Stimulated activated CD4-positive, alpha-beta T cell treated with anti-CD3 and anti-CD28 coated beads, Interleukin-4, amount 100 ng/mL, for 24 hours (primary cell): Measurements from ENCODE around the gene TMED10.
"Not testable (repeated sequence)": the region's sequence is repeated elsewhere in the genome, so short reads cannot be mapped to it uniquely, and the experiment has no call there.

Experiments used
- DNase-seq: peaks from one replicate; pipeline ENCODE4 v3.0.0-alpha.2; 2020

Gene TMED10

DNA sequence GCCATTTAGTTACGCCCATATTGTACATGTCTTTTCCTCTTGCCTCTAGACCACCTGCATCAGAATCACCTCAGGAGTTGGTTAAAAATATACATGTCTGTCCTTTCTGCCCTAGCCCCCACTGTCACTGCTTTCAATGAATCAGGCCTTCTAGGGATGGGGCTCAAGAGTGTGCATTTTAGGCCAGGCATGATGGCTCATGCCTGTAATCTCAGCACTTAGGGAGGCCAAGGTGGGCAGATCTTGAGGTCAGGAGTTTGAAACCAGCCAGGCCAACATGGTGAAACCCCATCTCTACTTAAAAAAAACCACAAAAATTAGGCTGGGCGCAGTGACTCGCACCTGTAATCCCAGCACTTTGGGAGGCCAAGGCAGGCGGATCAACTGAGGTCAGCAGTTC is 13.6 kb upstream of the TMED10 start:
- no peak for DNase-seq

DNA sequence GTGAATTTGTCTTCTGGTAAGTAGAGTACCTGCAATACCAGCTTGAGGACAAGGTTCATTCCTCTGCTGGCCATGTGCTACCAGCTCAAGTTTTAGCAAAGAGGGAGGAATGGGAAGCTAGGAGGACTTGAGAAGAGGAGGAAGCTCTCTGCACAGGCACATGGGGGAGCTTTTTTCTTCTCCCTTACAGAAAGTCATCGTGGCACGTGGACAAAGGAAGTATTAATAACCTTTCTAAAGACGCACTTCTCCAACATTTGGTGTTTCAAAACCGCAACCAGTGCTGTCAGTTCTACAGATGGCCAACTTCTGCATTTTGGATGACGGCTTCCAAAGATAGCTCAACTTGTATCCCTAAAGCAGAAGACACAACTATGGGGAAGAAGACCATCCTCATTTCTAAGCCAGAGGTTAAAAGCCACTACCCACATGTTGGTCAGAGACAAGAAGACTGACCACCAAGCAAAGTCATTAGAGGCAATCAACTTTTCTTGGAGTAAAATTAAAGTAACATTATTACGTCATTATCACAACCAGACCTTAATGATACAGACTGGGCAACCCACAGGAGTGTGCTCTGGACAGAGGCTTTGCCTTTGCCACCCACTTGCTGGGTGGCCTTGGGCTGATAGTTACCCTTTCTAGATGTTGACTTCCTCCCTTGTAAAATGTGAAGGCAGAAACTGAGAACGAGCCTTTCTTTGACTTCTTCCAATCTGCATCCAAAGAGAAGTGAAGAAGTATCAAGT is 12.3 kb upstream of the TMED10 start:
- DNase-seq = no peak

DNA sequence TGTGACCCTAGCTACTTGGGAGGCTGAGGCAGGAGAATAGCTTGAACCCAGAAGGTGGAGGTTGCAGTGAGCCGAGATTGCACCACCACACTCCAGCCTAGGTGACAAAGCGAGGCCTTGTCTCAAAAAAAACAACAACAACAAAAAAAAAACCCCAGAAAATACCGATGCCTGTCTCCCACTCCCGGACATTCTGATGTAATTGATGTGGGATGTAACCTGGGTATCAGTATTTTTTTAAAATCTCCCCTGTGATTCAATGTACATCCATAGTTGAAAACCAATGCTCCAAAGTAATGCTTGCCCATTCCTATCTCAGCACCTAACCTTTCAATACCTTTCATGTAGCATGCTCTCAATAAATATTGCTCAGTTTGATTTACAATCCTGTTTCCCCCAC is 11.7 kb upstream of the TMED10 start:
- no peak for DNase-seq

DNA sequence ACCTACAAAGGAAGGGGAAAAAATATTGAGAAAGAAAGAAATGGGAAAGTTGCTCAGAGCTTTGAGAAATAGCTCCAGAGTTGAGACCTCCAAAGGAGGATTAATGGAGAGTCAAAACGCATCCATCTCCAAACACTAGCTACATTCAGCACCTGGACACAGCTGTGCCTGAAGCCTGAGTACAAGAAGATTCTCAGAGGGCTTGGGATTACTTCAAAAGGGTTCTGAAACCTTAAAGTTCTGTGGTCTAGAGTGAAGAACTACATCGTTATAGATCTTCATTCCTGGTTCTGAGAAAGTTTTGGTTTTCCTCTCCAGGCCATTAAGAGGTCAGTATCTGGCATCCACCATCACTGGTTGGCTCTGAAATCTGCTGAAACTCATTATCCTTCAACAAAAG is 10.5 kb upstream of the TMED10 start:
- no peak for DNase-seq

DNA sequence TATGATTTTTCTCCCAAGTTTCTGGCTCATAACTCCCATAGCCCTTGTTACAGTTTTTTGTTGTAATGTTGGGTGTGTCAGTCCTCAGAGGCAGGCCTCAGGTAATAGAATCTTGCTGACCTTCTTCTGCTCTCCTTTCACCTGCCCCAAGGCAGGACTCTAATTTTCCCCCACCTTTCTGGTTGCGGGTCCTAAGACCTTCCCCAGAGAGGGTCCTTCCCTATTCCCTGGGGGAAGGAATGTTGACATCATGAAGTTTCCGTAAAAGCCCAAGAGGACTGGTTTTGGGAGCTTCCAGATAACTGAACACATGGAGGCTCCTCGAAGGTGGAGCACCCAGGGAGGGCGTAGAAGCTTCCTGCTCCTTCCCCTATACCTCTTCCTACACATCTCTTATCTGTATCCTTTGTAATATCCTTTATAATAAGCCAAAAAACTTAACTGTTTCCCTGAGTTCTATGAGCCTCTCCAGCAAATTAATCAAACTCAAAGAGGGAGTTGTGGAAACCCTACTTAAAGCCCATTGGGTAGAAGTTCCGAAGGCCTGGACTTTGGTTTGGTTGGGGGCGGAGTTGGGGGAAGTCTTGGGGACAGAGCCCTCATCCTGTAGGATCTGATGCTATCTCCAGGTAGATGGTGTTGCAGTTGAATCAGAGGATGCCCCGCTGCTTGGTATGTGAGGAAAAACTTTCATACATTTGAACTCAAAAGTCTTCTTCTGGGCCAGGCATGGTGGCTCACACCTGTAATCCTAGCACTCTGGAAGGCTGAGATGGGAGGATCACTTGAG is 9.0 kb upstream of the TMED10 start:
- no peak for DNase-seq

DNA sequence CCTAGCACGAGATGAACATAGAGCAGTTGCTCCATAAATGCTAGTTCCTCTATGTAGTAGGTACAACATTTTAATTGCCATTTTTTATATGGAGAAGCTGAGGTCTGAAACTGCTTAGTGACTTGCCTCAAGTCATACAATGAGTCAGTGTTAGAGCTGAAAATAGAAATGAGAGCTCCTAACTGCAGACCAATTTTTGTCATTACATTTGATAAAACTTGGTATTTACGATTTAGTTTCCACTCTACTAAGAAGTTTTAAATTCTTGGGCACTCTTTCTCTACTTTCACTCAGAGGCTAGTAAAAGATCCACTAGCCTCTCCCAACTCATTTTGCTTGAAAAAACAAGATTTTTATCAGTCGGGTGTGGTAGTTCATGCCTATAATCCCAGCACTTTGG is 8.1 kb upstream of the TMED10 start:
- DNase-seq = no peak

DNA sequence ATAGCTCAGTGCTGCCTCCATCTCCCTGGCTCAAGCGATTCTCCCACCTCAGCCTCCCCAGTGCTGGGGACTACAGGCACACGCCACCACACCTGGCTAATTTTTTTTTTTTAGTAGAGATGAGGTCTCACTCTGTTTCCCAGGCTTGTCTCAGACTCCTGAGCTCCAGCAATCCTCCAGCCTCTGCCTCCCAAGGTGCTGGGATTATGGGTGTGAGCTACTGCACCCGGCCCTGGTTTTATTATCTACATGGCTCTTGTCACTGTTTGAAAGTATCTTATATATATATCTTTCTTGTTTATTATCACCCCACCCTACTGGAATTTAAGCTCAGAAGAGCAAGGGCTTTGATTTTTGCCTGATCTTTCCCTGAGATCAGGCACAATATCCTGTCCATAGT is 7.6 kb upstream of the TMED10 start:
- no peak for DNase-seq

DNA sequence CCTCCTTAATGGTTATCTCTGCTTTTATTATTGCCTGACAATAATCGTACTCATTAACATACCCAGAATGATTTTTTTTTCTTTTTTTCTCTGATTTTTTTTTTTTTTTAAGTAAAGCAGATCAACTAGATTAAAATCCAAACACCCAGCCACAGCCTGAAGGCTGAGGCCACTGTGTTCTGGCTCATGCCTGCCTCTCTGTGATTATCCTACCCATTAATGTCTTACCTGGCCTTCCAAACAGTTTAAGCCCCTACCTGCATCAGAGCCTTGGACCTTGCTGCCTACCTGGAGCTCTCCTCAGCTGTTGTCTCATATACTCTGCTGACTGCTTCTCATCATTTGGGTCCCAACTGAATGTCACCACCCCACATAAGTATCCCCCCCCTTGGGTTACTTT is 6.8 kb upstream of the TMED10 start:
- DNase-seq = no peak

DNA sequence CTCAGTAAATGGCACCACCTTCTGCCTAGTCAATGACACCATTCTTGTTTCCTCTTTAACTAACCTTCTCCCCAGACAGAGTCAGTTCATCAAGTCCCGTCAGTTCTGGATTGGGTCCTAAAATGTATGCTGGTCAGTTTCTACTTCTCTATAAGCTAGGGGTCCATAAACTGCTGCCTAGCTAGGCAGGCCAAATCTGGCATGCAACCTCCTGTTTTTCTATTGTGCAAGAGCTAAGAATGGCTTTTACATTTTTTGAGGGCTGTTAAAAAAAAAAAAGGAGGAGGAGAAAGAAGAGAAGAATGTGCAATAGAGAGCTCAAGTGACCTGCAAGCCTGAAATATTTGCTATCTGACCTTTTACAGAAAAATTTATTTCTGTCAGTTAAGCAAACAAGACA is 6.4 kb upstream of the TMED10 start:
- no peak for DNase-seq

DNA sequence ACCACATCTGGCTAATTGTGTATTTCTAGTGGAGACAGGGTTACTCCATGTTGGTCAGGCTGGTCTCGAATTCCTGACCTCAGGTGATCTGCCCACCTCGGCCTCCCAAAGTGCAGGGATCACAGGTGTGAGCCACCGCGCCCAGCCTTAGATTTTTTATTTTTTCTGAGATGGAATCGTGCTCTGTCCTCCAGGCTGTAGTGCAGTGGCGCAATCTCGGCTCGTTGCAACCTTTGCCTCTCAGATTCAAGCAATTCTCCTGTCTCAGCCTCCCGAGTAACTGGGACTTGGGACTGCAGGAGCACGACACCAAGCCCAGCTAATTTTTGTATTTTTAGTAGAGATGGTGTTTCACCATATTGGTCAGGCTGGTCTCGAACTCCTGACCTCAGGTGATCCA is 5.8 kb upstream of the TMED10 start:
- not testable (repeated sequence) for DNase-seq

DNA sequence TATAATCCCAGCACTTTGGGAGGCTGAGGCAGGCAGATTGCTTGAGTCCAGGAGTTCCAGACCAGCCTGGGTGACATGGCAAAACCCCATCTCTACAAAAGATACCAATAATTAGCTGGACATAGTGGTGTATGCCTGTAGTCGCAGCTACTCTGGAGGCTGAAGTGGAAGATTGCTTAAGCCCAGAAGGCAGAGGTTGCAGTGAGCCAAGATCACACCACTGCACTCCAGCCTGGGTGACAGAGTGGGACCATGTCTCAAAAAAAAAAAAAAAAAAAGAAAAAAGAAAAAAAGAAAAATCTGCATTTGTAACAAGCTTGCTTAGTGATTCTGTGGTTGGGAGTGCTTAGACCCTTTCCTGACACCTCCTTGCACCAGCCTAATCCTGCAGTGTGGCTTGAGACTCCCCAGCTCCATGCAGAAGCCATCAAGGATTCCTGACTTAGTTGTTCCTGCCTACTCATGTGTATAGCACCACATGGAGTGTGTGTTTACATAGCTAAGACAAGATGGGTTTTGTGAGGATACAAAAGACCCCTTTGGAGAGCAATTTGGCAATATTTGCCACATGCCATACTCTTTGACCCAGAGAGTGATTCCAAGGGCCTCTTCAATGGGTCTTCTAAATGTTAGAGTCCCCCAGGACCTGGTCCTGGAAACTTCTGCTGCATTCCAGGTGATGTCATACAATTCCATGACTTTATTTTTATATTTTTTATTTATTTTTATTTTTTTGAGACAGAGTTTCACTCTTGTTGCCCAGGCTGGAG is 5.1 kb upstream of the TMED10 start:
- no peak for DNase-seq

DNA sequence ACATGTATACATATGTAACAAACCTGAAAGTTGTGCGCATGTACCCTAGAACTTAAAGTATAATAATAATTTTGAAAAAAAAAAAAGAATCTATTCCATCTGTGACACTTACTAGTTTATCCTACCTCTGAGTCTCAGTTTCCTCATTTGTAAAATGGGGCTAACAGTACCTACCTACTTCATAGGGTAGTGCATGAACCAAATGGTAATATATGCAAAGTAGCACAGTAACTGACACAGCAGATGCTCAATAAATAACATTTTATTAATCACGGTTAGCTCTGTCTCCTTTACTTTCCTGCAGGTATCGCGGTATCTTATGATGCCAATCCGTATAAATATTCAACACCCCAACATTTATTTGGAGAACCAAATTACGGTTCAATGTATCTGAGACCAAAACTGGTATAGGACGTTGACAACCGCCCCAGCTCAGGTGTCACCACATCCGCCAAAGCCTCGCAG is 703 bp downstream of the TMED10 start:
- DNase-seq = no peak

DNA sequence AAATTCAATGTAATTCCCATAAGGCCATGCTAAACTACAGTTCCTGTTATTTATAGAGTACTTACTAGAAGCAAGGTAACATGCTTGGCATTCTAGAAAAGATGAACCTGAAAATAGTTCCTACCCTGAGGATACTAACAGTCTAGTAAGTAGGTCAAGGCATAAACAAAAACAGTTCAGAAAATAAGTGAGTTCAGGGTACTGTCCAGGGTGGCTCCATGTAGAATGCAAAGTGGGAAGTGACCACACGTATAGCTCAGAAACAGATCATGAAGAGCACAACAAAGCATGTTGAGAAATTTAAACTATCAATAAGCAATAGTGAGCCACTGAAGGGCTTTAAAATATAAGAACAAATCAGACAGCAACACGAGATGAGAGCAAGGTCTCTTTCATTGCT is 2.3 kb downstream of the TMED10 start:
- DNase-seq = no peak

DNA sequence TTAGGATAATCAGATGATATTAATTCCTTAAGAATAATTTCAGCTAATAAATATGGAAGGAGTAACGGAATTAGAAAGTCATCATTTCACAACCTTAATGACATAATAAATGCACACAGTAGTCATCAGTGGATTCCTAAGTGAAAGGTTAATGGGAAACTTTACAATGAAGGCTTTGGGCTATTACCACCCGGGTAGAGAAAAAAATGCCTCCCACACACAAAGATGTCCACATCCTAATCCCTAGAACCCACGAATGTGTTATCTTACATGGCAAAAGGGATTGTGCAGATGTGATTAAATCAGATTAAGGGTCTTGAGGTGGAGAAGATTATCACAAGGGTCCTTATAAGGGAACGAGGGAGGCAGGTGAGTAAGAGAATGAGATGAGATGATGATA is 5.6 kb downstream of the TMED10 start:
- no peak for DNase-seq

DNA sequence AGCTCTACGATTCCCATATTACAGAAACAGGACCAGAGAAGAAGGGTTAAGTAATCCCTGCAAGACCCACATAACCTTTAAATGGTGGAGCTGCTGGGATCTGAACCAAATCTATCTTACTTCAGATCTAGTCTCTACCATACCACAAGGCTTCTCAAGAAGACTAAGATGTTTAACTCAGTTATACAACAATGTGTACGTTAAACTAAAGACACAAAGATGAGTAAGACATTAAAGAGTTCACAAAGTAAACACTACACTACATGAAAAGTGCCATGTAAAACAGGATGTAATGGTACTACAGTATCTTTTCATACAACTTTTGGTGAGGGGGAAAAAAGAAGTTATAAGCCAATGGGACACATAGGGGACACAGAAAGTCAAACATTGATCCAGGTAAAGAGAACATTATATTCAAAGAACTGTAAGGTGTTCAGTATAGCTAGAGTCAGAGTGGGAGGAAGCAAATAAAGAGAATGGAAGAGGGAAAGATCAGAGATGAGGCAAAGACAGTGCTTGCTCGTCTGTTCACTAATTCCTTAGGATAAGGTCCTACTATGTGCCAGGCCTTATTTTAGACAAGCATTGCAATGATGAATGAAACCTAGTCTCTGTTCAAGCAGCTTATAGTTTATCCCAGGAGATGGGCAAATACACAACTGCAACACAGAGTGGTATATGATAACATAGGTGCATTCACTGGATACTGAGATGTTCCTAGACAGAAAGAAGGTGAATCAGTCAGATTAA is 7.7 kb downstream of the TMED10 start:
- DNase-seq = no peak

DNA sequence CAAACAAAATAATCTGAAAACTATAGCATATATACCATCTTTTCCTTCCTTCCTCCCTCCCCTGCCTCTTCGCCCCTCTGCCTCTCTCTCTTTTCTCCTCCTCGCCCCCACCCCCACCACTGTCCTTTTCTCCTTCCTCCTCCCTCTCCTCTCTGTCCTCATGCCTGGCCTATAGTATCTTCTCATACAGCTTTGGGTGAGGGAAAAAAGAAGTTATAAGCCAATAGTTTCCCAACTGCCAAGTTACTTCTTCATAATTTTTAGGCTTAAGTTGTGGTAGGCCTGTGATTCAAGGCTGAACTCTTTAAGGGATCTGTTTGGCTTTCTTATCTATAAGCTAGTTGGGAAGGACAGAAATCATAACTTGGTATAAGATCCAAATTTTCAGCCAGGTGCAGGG is 9.1 kb downstream of the TMED10 start:
- DNase-seq = no peak

DNA sequence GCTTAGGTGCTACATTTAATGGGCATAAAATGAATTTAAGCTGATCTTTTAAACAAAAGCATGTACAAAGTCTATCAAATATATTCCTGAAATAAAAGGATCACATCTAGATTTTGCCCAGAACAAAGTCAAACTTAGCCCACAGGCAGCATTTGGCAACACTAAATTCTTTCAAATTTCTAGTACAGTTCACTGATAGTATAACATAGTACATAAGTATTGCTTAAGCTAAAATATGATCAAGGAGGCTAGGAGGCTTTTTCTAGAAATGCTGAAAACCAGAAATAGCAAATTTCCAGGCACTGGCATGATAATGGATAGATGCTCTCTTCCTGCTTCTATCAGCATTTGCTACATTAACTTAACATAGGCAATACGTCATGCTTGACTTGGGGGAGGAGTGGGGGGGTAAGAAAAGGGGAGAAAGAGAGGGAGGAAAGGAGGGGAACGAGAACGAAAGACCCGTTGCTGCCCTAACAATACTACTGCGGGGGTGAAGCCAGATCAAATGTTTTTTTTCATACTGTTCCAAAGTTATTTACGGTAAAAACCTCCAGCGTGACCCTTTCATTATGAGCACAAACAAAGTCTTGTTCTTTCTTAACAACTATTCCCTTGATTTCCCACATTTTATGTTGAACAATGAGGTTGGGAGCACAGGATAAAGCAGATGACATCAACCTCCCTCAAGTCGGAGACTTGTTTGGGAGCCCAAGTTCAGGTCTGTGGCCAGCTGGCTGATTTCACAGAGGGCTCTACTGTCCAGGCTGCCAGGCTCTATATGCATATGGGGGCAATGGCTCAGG is 10.6 kb downstream of the TMED10 start:
- no peak for DNase-seq

DNA sequence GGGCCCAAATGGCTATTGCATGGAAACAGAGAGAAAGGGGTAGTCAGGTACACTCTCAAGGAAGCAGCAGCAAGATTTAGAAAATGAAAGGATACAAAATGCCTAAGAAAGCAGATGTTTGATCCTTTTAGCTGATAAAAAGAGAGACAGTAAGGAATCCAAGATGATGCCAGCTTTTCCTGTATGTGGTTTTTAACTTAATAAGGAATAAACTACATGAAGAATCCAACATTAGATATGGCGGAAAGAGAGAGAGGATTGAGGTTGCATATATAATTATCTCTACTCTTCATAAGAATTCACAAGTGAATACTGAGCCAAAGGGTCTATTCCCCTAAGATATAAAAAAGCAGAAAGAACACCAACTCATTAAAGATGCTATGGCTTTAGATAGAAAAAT is 11.6 kb downstream of the TMED10 start:
- no peak for DNase-seq

DNA sequence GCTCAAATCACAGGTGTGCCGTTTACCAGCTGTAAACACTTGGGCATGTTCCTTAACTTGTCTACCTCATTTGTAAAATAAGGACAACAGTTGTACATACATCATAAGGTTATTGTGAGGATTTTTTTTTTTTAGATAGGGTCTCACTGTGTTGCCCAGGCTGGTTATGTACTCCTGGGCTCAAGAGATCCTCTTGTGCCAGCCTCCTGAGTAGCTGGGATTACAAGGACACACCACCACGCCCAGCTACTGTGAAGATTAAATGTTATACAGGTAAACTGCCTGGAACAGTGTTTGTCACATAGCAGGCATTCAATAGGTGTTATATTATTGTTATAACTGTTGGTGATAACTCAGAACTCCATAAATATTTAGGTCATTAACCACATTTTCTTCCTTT is 12.7 kb downstream of the TMED10 start:
- DNase-seq = no peak

DNA sequence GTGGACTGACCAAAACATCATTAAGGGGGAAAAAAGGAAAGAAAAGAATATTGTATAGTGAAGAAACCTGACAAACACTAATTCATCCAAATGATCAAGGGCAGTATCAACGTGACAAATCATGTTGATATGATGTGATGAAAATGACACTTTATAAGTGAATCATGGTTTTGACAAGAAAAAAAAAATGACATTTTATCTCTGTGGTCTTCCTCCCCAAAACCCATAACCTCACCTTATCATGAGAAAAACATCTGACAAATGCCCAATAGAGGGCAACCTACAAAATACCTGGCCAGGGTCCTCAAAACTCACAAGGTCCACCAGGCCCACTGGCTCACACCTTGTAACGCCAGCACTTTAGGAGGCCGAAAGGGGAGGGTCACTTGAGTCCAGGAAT is 13.8 kb downstream of the TMED10 start:
- DNase-seq = no peak

DNA sequence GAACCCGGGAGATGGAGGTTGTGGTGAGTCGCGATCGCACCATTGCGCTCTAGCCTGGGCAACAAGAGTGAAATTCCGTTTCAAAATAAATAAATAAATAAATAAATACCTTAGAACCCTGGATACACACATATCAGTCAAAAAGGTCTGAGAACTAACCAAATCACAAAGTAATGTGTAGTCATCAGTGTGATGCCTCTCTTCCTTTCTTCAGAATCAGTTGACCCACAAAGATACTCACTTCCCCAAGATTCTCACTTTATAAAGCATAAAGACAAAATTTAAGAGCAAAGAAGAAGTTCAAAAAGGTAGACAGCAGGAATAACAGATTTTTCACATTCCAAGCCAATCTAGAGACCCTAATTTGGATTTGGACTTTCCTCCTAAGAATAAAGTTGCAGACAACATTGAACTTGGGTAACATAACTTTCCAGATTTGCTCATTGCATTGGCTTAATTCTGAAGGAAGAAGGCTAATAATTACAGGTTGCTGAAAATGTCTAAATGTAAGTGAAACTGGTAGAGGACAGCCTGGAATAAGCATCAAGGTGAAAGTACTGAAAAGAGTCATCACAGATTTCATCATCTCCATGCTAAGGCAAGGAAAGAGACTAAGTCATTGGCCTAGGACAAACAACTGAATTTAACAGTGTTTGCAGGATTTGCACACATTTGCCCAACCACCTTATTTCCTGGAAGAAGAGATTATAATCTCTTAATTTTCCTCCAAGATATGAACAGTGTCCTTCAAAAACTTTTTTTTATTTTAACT is 17.4 kb downstream of the TMED10 start:
- DNase-seq = no peak
